ENCODE data around the gene PDAP1. TPM values are rescaled to one million over a fixed set of nuclear protein-coding genes. Genes with fewer than 3 reads are reported as not detected.

PDAP1 gene
- total and polyA plus RNA-seq, 9 of the 15 experiments (the other 6 are each of a cell fraction or from before 2014, with no cell fraction given) = 10.2 to 315 (median 129) TPM

DNA sequence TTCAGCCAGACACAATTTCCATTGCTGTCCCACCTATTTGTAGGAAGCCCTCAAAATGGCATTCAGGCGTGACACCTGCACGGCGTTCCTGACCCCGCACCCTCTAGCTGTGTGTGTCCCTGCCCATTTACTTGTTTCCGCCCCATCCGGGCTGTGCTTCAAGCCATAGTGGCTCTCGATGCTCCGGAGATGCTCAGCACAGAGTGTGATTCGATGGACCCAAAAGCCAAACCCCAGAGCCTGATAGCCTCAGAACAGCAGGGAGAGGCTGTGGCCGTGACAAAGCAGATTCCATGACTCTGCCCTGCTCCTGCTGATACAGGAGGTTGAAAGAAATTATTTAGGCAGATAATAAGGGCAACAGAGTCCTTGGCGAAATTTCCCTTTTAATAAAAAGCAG, 13.8 kb upstream of the PDAP1 start (continued):
- TF ChIP-seq, protein P1, sequence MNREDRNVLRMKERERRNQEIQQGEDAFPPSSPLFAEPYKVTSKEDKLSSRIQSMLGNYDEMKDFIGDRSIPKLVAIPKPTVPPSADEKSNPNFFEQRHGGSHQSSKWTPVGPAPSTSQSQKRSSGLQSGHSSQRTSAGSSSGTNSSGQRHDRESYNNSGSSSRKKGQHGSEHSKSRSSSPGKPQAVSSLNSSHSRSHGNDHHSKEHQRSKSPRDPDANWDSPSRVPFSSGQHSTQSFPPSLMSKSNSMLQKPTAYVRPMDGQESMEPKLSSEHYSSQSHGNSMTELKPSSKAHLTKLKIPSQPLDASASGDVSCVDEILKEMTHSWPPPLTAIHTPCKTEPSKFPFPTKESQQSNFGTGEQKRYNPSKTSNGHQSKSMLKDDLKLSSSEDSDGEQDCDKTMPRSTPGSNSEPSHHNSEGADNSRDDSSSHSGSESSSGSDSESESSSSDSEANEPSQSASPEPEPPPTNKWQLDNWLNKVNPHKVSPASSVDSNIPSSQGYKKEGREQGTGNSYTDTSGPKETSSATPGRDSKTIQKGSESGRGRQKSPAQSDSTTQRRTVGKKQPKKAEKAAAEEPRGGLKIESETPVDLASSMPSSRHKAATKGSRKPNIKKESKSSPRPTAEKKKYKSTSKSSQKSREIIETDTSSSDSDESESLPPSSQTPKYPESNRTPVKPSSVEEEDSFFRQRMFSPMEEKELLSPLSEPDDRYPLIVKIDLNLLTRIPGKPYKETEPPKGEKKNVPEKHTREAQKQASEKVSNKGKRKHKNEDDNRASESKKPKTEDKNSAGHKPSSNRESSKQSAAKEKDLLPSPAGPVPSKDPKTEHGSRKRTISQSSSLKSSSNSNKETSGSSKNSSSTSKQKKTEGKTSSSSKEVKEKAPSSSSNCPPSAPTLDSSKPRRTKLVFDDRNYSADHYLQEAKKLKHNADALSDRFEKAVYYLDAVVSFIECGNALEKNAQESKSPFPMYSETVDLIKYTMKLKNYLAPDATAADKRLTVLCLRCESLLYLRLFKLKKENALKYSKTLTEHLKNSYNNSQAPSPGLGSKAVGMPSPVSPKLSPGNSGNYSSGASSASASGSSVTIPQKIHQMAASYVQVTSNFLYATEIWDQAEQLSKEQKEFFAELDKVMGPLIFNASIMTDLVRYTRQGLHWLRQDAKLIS (CRISPR knock-in tag; IDR thresholded peaks at IDR 0.05) = no peak
- TF ChIP-seq ZNF316 (IDR thresholded peaks at IDR 0.05) = peak; percentile 82

DNA sequence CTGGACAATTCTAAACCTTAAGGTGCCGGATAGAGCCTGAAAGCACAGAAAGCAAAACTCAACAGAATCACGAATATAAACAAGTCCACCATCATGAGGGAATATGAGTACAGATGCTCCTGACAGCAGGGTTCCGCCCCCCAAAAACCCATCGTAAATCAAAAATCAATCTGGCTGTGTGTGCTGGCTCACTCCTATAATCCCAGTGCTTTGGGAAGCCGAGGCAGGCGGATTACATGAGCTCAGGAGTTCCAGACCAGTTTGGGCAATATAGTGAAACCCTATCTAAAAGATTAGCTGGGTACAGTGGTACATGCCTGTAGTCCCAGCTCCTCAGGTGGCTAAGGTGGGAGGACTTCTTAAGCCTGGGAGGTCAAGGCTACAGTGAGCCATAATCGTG, 12.6 kb upstream of the PDAP1 start:
- Histone ChIP-seq H3K27ac (ENCODE audit: extremely low read depth, low read depth, low read length) (no peak overlapping the region), H2AFZ (ENCODE audit: low read depth, low read length) (no peak overlapping the region), H3K4me2 (ENCODE audit: insufficient read depth, low read length) (no peak overlapping the region), H3K9me1 (ENCODE audit: control insufficient read depth, insufficient read depth, low read length) (peaks cover 8% of the 10 kb centered on the region), H3K27me3 (ENCODE audit: control insufficient read depth in 2 of 2, insufficient read depth in 2 of 2, low read length in 2 of 2) (no peaks in the 10 kb centered on the region), H3K9me3 (replicated peaks; ENCODE audit: control insufficient read depth, insufficient read depth, low read depth, low read length) (no peaks in the 10 kb centered on the region), H3K4me1 (replicated peaks in 1 of 2; ENCODE audit: control insufficient read depth in 2 of 2, insufficient read depth in 2 of 2, low read length in 2 of 2) (peaks cover 9 to 35% of the 10 kb centered on the region in 2 experiments; a peak in 4 of 5 replicates), H3K36me3 (ENCODE audit: control insufficient read depth, insufficient read depth, low read length) (peaks cover 96% of the 10 kb centered on the region), H3K79me2 (ENCODE audit: control insufficient read depth, insufficient read depth, low read length) (peaks cover 9% of the 10 kb centered on the region; the same call in 1 of the 3 replicates), H3K9ac (ENCODE audit: insufficient read depth in 1 of 2, low read depth in 2 of 2, low read length in 2 of 2) (no peak overlapping the region), H4K20me1 (replicated peaks; ENCODE audit: control insufficient read depth, insufficient read depth, low read length) (peaks cover 13% of the 10 kb centered on the region), H3K4me3 (no peak overlapping the region)
- ChIA-PET POLR2A (interaction anchor here (0.7 to 4.7 kb wide), 4 partner anchors 9 to 44 kb away, joined by 3 to 53 read pairs (median 8); partner anchors contain the start of genes BUD31, CPSF4, PDAP1 and PTCD1), CTCF (ENCODE audit: low intra/inter-chr PET ratio) (no interaction called here)
- ATAC-seq = no peak
- WGBS (ENCODE audit: insufficient coverage, low coverage, missing lambda C conversion rate) = 84% methylated on average over 7 of the region's 7 CpGs
- FAIRE-seq = no peak
- TF ChIP-seq, protein P2, sequence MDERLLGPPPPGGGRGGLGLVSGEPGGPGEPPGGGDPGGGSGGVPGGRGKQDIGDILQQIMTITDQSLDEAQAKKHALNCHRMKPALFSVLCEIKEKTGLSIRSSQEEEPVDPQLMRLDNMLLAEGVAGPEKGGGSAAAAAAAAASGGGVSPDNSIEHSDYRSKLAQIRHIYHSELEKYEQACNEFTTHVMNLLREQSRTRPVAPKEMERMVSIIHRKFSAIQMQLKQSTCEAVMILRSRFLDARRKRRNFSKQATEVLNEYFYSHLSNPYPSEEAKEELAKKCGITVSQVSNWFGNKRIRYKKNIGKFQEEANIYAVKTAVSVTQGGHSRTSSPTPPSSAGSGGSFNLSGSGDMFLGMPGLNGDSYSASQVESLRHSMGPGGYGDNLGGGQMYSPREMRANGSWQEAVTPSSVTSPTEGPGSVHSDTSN (CRISPR knock-in tag; IDR thresholded peaks at IDR 0.05; ENCODE audit: low read depth) = no peak
- TF ChIP-seq, protein P2 (tag; conservative IDR thresholded peaks at IDR 0.05; ENCODE audit: low read depth) = 0 out of 2 replicates have a peak, but pooled peaks have one; percentile 30
- peak; percentile 39 for TF ChIP-seq MEIS2 (IDR thresholded peaks at IDR 0.05; ENCODE audit: partially characterized antibody)
- TF ChIP-seq CTBP1 (IDR thresholded peaks at IDR 0.05; ENCODE audit: borderline replicate concordance) = no peak
- TF ChIP-seq ADNP (tag; IDR thresholded peaks at IDR 0.05) = no peak
- intact Hi-C loops (cut with micrococcal nuclease) (no loop called here), in situ Hi-C loops (cut with MboI) (no loop called here)
- DNase-seq (ENCODE audit: extremely low read depth in 1 of 4, low spot score in 3 of 4) = no peak
- BruUV-seq (replicated peaks) = no TSS peak

Measured in K562 (cell line).